Calu3 (cell line): ENCODE results near the gene SLC17A7. TPM values are rescaled to one million over a fixed set of nuclear protein-coding genes. Genes with fewer than 3 reads are reported as not detected.

Experiments
- BruUV-seq: library from RNA; stranded (reverse); fragments of 400-500 nt; replicated peaks from 2 replicates; lab custom pipeline; 2021; lab: Mats Ljungman, UMichigan
- CTCF ChIA-PET: fragments of 300-600 bp; sonication (Branson Sonifier 250); formaldehyde crosslinking; loops from one replicate; lab custom pipeline; 2022; ENCODE audit warnings: antibody characterized with exemption; lab: Charles Lee
- DNase-seq: peaks from one replicate; pipeline ENCODE4 v3.0.0; 2022
- H3K27ac Mint-ChIP-seq: one replicate; pipeline ENCODE4 v1.8.0; 2022; ENCODE audit warnings: mixed read lengths; ENCODE audit not compliant: unreplicated experiment
- H3K27me3 Mint-ChIP-seq: one replicate; pipeline ENCODE4 v1.8.0; 2022; ENCODE audit warnings: mixed read lengths; ENCODE audit not compliant: unreplicated experiment
- H3K36me3 Mint-ChIP-seq: one replicate; pipeline ENCODE4 v1.8.0; 2022; ENCODE audit warnings: mild to moderate bottlenecking, moderate library complexity, mixed read lengths; ENCODE audit not compliant: insufficient read depth, unreplicated experiment
- H3K4me1 Mint-ChIP-seq: one replicate; pipeline ENCODE4 v1.8.0; 2022; ENCODE audit warnings: mild to moderate bottlenecking, low read depth, mixed read lengths; ENCODE audit not compliant: unreplicated experiment
- H3K4me3 Mint-ChIP-seq: one replicate; pipeline ENCODE4 v1.8.0; 2022; ENCODE audit warnings: mild to moderate bottlenecking, low read depth, moderate library complexity, mixed read lengths; ENCODE audit not compliant: unreplicated experiment
- H3K9me3 Mint-ChIP-seq: one replicate; pipeline ENCODE4 v1.8.0; 2022; ENCODE audit warnings: low read depth, mixed read lengths; ENCODE audit not compliant: unreplicated experiment
- intact Hi-C: fragments of 100-400 bp; cut with micrococcal nuclease; formaldehyde crosslinking; loops from one replicate; pipeline ENCODE4 v1.10.0; 2022; ENCODE audit not compliant: unreplicated experiment
- total RNA-seq: library from RNA; stranded (reverse); gene quantifications from 2 replicates; pipeline ENCODE4 v1.2.3, GENCODE V29; 2022
- TF ChIP-seq, protein P1 (sequence below): fragments of 200-600 bp; IDR thresholded peaks from one replicate; pipeline ENCODE4 v1.8.0; 2022; ENCODE audit warnings: antibody characterized with exemption; ENCODE audit not compliant: unreplicated experiment

SLC17A7 gene
- total RNA-seq, 1 experiment from 2014 or later: not detected

DNA sequence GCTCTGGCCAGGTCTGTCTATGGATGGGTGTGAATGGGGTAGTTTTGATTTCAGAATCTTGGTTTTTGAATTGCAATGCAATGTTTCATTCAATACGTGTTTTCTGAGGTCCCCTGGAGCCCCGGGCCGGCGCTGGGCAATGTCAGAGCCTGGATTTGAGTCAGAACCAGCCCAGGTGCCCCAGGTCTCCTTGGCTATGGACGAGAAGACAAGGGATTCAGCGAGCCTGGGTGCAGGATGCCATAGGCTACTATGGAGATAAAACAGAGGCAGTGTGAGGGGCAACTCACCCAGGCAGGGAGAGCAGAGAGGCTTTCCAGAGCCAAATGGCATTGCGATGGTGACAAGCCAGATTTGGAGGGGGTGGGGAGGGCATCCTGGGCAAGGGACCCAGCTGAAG, 44.9 kb upstream of the SLC17A7 start:
- Mint-ChIP-seq H3K4me1 (no peaks in the 10 kb centered on the region), H3K4me3 (no peak overlapping the region), H3K9me3 (no peaks in the 10 kb centered on the region), H3K27me3 (no peaks in the 10 kb centered on the region), H3K27ac (peak overlapping the region; percentile 99), H3K36me3 (peaks cover 48% of the 10 kb centered on the region)
- intact Hi-C loops: no loop called here
- no TSS peak for BruUV-seq
- TF ChIP-seq, protein P1, sequence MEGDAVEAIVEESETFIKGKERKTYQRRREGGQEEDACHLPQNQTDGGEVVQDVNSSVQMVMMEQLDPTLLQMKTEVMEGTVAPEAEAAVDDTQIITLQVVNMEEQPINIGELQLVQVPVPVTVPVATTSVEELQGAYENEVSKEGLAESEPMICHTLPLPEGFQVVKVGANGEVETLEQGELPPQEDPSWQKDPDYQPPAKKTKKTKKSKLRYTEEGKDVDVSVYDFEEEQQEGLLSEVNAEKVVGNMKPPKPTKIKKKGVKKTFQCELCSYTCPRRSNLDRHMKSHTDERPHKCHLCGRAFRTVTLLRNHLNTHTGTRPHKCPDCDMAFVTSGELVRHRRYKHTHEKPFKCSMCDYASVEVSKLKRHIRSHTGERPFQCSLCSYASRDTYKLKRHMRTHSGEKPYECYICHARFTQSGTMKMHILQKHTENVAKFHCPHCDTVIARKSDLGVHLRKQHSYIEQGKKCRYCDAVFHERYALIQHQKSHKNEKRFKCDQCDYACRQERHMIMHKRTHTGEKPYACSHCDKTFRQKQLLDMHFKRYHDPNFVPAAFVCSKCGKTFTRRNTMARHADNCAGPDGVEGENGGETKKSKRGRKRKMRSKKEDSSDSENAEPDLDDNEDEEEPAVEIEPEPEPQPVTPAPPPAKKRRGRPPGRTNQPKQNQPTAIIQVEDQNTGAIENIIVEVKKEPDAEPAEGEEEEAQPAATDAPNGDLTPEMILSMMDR: no peak
- DNase-seq: no peak
- CTCF ChIA-PET: no interaction called here

GRCh38 chr19:49481020-49481683, 39.8 kb upstream of the SLC17A7 start:
- TF ChIP-seq, protein P1: no peak
- no TSS peak for BruUV-seq
- H3K27ac Mint-ChIP-seq: no peak overlapping the region

DNA sequence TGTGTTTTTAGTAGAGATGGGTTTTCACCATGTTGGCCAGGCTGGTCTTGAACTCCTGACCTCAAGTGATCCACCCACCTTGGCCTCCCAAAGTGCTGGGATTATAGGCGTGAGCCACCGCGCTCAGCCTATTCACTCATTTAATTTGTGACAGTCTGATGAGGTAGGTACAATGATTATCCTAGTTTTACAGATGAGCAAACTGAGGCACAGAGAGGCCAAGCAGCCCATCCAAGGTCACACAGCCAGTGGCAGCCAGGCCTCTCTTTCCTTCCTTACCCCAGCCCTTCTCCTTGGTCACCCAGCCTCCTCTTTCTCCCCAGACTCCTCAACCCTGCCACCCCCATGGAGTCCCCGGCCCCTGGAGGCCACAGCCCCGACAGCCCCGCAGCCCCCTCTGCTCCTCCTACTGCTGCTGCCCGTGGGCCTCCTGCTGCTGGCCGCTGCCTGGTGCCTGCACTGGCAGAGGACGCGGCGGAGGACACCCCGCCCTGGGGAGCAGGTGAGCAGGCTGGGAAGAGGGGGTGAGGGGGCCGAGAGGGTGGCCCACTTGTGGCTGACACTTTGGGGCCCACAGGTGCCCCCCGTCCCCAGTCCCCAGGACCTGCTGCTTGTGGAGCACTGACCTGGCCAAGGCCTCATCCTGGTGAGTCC, 38.8 kb upstream of the SLC17A7 start:
- no peaks in the 10 kb centered on the region for H3K9me3 Mint-ChIP-seq
- no peaks in the 10 kb centered on the region for H3K36me3 Mint-ChIP-seq
- BruUV-seq: no TSS peak
- peaks cover 15% of the 10 kb centered on the region for H3K27me3 Mint-ChIP-seq
- TF ChIP-seq, protein P1: no peak
- DNase-seq: no peak
- intact Hi-C loops: no loop called here
- H3K4me3 Mint-ChIP-seq: no peak overlapping the region
- H3K4me1 Mint-ChIP-seq: no peaks in the 10 kb centered on the region
- no peak overlapping the region for H3K27ac Mint-ChIP-seq
- CTCF ChIA-PET: interaction anchor here (0.6 to 0.7 kb wide), 3 partner anchors 30 to 529 kb away, joined by 3 to 7 read pairs (median 4); no protein-coding TSS in a partner anchor

More at GRCh38 chr19:49481020-49481683, 39.8 kb upstream of the SLC17A7 start:
- Mint-ChIP-seq H3K9me3 (no peaks in the 10 kb centered on the region), H3K4me1 (no peaks in the 10 kb centered on the region), H3K4me3 (no peak overlapping the region), H3K27me3 (peaks cover 5% of the 10 kb centered on the region), H3K36me3 (no peaks in the 10 kb centered on the region)
- intact Hi-C loops: no loop called here
- DNase-seq: no peak
- CTCF ChIA-PET: interaction anchor here (0.6 to 0.7 kb wide), 3 partner anchors 31 to 528 kb away, joined by 3 to 7 read pairs (median 4); no protein-coding TSS in a partner anchor

- Mint-ChIP-seq H3K4me1 (no peaks in the 10 kb centered on the region), H3K9me3 (no peaks in the 10 kb centered on the region), H3K27me3 (peaks cover 27% of the 10 kb centered on the region), H3K36me3 (peaks cover 7% of the 10 kb centered on the region), H3K4me3 (no peak overlapping the region), H3K27ac (no peak overlapping the region)
- TF ChIP-seq, protein P1: no peak
- DNase-seq: no peak
- BruUV-seq: no TSS peak
- intact Hi-C loops: no loop called here
- CTCF ChIA-PET: no interaction called here
Measured at GRCh38 chr19:49475995-49476880, 34.9 kb upstream of the SLC17A7 start.
